ENCODE results near the gene WHRN. TPM values are rescaled to one million over a fixed set of nuclear protein-coding genes. Genes with fewer than 3 reads are reported as not detected.

Gene WHRN
- total RNA-seq, 1 donor from 2014 or later: 6.9 TPM

- Mint-ChIP-seq H3K4me1 (ENCODE audit: low read depth) (no peaks in the 10 kb centered on the region), H3K4me3 (ENCODE audit: unreplicated experiment) (no peak overlapping the region), H3K36me3 (ENCODE audit: low read depth) (peaks cover 4% of the 10 kb centered on the region), H3K9me3 (ENCODE audit: low read depth) (no peaks in the 10 kb centered on the region), H3K27me3 (ENCODE audit: low read depth) (no peaks in the 10 kb centered on the region), H3K27ac (ENCODE audit: unreplicated experiment) (no peak overlapping the region)
- no peak for TF ChIP-seq CTCF (IDR thresholded peaks at IDR 0.05)
- no peak for DNase-seq (ENCODE audit: low spot score)
Measured at GRCh38 chr9:114476891-114477469, 28.3 kb downstream of the WHRN start.

- TF ChIP-seq CTCF (IDR thresholded peaks at IDR 0.05): no peak
- Mint-ChIP-seq H3K36me3 (ENCODE audit: low read depth) (peaks cover 4% of the 10 kb centered on the region), H3K4me3 (ENCODE audit: unreplicated experiment) (no peak overlapping the region), H3K27ac (ENCODE audit: unreplicated experiment) (no peak overlapping the region), H3K4me1 (ENCODE audit: low read depth) (no peaks in the 10 kb centered on the region), H3K9me3 (ENCODE audit: low read depth) (no peaks in the 10 kb centered on the region), H3K27me3 (ENCODE audit: low read depth) (no peaks in the 10 kb centered on the region)
- DNase-seq (ENCODE audit: low spot score): no peak
Measured at GRCh38 chr9:114475412-114476135, 29.7 kb downstream of the WHRN start.

- H3K4me1 Mint-ChIP-seq (ENCODE audit: low read depth): no peaks in the 10 kb centered on the region
- DNase-seq (ENCODE audit: low spot score): no peak
- no peak overlapping the region for H3K27ac Mint-ChIP-seq (ENCODE audit: unreplicated experiment)
- peaks cover 6% of the 10 kb centered on the region for H3K36me3 Mint-ChIP-seq (ENCODE audit: low read depth)
- H3K4me3 Mint-ChIP-seq (ENCODE audit: unreplicated experiment): no peak overlapping the region
- H3K9me3 Mint-ChIP-seq (ENCODE audit: low read depth): peaks cover 4% of the 10 kb centered on the region
- no peak for TF ChIP-seq CTCF (IDR thresholded peaks at IDR 0.05)
- H3K27me3 Mint-ChIP-seq (ENCODE audit: low read depth): no peaks in the 10 kb centered on the region
Measured at GRCh38 chr9:114474425-114474824, 30.8 kb downstream of the WHRN start.

GRCh38 chr9:114473447-114473801 is 31.8 kb downstream of the WHRN start:
- no peak for TF ChIP-seq CTCF (IDR thresholded peaks at IDR 0.05)
- H3K36me3 Mint-ChIP-seq (ENCODE audit: low read depth): peaks cover 6% of the 10 kb centered on the region
- peaks cover 4% of the 10 kb centered on the region for H3K9me3 Mint-ChIP-seq (ENCODE audit: low read depth)
- no peak for DNase-seq (ENCODE audit: low spot score)
- no peak overlapping the region for H3K4me3 Mint-ChIP-seq (ENCODE audit: unreplicated experiment)
- H3K27me3 Mint-ChIP-seq (ENCODE audit: low read depth): no peaks in the 10 kb centered on the region
- no peaks in the 10 kb centered on the region for H3K4me1 Mint-ChIP-seq (ENCODE audit: low read depth)
- H3K27ac Mint-ChIP-seq (ENCODE audit: unreplicated experiment): no peak overlapping the region

GRCh38 chr9:114472765-114473446 is 32.4 kb downstream of the WHRN start:
- Mint-ChIP-seq H3K4me1 (ENCODE audit: low read depth) (no peaks in the 10 kb centered on the region), H3K4me3 (ENCODE audit: unreplicated experiment) (no peak overlapping the region), H3K9me3 (ENCODE audit: low read depth) (peaks cover 4% of the 10 kb centered on the region), H3K27ac (ENCODE audit: unreplicated experiment) (no peak overlapping the region), H3K27me3 (ENCODE audit: low read depth) (no peaks in the 10 kb centered on the region), H3K36me3 (ENCODE audit: low read depth) (peaks cover 6% of the 10 kb centered on the region)
- TF ChIP-seq CTCF (IDR thresholded peaks at IDR 0.05): no peak
- no peak for DNase-seq (ENCODE audit: low spot score)
